ENCODE measurements around the gene HHATL.

Gene HHATL

GRCh38 chr3:42703695-42704025 is 1.1 kb upstream of the HHATL start:
- Histone ChIP-seq H3K36me3 (ENCODE audit: control insufficient read depth in 2 of 2, insufficient read depth in 1 of 2, low read length in 2 of 2) (no peaks in the 10 kb centered on the region), H3K4me1 (ENCODE audit: control insufficient read depth, insufficient read depth, low read length) (no peaks in the 10 kb centered on the region), H3K27ac (ENCODE audit: extremely low read depth, low read depth, low read length) (no peak overlapping the region), H3K4me3 (ENCODE audit: low read depth, low read length) (no peak overlapping the region), H3K9me3 (ENCODE audit: control insufficient read depth, insufficient read depth, low read depth, low read length) (no peaks in the 10 kb centered on the region)
- TF ChIP-seq KLF8 (tag by site-specific recombination; IDR thresholded peaks at IDR 0.05), result no peak
- TF ChIP-seq ZNF561 (tag by site-specific recombination; IDR thresholded peaks at IDR 0.05; ENCODE audit: borderline replicate concordance), result no peak
- TF ChIP-seq ZNF785 (tag by site-specific recombination; IDR thresholded peaks at IDR 0.05), result no peak
- TF ChIP-seq ZFP3 (tag by site-specific recombination; IDR thresholded peaks at IDR 0.05; ENCODE audit: low read depth), result no peak
- TF ChIP-seq FEZF1 (tag by site-specific recombination; IDR thresholded peaks at IDR 0.05), result no peak
- no peak for TF ChIP-seq ZNF701 (tag by site-specific recombination; IDR thresholded peaks at IDR 0.05)
- no peak for TF ChIP-seq ZNF677 (tag by site-specific recombination; IDR thresholded peaks at IDR 0.05)
- no peak for TF ChIP-seq ZNF544 (tag by site-specific recombination; IDR thresholded peaks at IDR 0.05)
- no peak for TF ChIP-seq ZNF394 (tag by site-specific recombination; IDR thresholded peaks at IDR 0.05; ENCODE audit: borderline replicate concordance)
- no peak for TF ChIP-seq ZNF623 (tag by site-specific recombination; IDR thresholded peaks at IDR 0.05)
- TF ChIP-seq PATZ1 (tag by site-specific recombination; IDR thresholded peaks at IDR 0.05), result no peak
- TF ChIP-seq ZNF324 (tag by site-specific recombination; IDR thresholded peaks at IDR 0.05), result no peak
- no peak for TF ChIP-seq ZNF266 (tag by site-specific recombination; IDR thresholded peaks at IDR 0.05; ENCODE audit: low read depth)
- TF ChIP-seq GLI4 (tag by site-specific recombination; IDR thresholded peaks at IDR 0.05), result no peak
- TF ChIP-seq PRDM1 (tag by site-specific recombination; IDR thresholded peaks at IDR 0.05), result no peak
- ChIA-PET POLR2A (no interaction called here), CTCF (no interaction called here)

GRCh38 chr3:42702982-42703694 is 540 bp upstream of the HHATL start:
- H3K36me3 ChIP-seq (ENCODE audit: control insufficient read depth in 2 of 2, insufficient read depth in 1 of 2, low read length in 2 of 2), result no peaks in the 10 kb centered on the region
- H3K9me3 ChIP-seq (ENCODE audit: control insufficient read depth, insufficient read depth, low read depth, low read length), result no peaks in the 10 kb centered on the region
- ChIA-PET POLR2A (no interaction called here), CTCF (no interaction called here)
- H3K4me3 ChIP-seq (ENCODE audit: low read depth, low read length), result no peak overlapping the region
- H3K4me1 ChIP-seq (ENCODE audit: control insufficient read depth, insufficient read depth, low read length), result no peaks in the 10 kb centered on the region
- no peak overlapping the region for H3K27ac ChIP-seq (ENCODE audit: extremely low read depth, low read depth, low read length)
- no peak for TF ChIP-seq KLF7 (tag by site-specific recombination; IDR thresholded peaks at IDR 0.05; ENCODE audit: borderline replicate concordance)
- TF ChIP-seq ZNF112 (tag by site-specific recombination; IDR thresholded peaks at IDR 0.05), result no peak
- no peak for TF ChIP-seq HOXA7 (CRISPR knock-in tag; IDR thresholded peaks at IDR 0.05; ENCODE audit: borderline replicate concordance)
- no peak for TF ChIP-seq KLF1 (tag by site-specific recombination; IDR thresholded peaks at IDR 0.05)
- TF ChIP-seq ZNF391 (tag by site-specific recombination; IDR thresholded peaks at IDR 0.05; ENCODE audit: borderline replicate concordance, low read depth), result no peak
- no peak for TF ChIP-seq MYNN (tag by site-specific recombination; IDR thresholded peaks at IDR 0.05; ENCODE audit: borderline replicate concordance)
- TF ChIP-seq ZNF837 (tag by site-specific recombination; IDR thresholded peaks at IDR 0.05), result no peak
- no peak for TF ChIP-seq ZBTB17 (tag by site-specific recombination; IDR thresholded peaks at IDR 0.05)
- TF ChIP-seq ZNF473 (tag by site-specific recombination; IDR thresholded peaks at IDR 0.05), result no peak
- no peak for TF ChIP-seq MZF1 (tag by site-specific recombination; IDR thresholded peaks at IDR 0.05; ENCODE audit: borderline replicate concordance)
- TF ChIP-seq ZNF558 (tag by site-specific recombination; IDR thresholded peaks at IDR 0.05), result no peak
- TF ChIP-seq ZFP37 (tag by site-specific recombination; IDR thresholded peaks at IDR 0.05), result no peak
- TF ChIP-seq ELK4 (IDR thresholded peaks at IDR 0.05; ENCODE audit: borderline replicate concordance, low read depth, low read length), result no peak
